ENCODE results near the gene ARMH3. TPM values are rescaled to one million over a fixed set of nuclear protein-coding genes. Genes with fewer than 3 reads are reported as not detected.

The ARMH3 gene, protein sequence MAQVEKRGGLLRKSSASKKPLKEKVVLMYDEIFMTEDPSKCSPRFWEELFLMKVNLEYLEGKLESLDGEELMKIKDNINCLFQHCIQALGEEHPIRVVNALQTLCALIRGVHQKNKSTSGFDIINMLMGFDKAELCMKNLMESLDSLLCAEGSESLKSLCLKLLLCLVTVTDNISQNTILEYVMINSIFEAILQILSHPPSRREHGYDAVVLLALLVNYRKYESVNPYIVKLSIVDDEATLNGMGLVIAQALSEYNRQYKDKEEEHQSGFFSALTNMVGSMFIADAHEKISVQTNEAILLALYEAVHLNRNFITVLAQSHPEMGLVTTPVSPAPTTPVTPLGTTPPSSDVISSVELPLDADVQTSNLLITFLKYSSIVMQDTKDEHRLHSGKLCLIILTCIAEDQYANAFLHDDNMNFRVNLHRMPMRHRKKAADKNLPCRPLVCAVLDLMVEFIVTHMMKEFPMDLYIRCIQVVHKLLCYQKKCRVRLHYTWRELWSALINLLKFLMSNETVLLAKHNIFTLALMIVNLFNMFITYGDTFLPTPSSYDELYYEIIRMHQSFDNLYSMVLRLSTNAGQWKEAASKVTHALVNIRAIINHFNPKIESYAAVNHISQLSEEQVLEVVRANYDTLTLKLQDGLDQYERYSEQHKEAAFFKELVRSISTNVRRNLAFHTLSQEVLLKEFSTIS
- total RNA-seq (ENCODE audit: low replicate concordance): 13.6 and 25.3 TPM in 2 replicates

DNA sequence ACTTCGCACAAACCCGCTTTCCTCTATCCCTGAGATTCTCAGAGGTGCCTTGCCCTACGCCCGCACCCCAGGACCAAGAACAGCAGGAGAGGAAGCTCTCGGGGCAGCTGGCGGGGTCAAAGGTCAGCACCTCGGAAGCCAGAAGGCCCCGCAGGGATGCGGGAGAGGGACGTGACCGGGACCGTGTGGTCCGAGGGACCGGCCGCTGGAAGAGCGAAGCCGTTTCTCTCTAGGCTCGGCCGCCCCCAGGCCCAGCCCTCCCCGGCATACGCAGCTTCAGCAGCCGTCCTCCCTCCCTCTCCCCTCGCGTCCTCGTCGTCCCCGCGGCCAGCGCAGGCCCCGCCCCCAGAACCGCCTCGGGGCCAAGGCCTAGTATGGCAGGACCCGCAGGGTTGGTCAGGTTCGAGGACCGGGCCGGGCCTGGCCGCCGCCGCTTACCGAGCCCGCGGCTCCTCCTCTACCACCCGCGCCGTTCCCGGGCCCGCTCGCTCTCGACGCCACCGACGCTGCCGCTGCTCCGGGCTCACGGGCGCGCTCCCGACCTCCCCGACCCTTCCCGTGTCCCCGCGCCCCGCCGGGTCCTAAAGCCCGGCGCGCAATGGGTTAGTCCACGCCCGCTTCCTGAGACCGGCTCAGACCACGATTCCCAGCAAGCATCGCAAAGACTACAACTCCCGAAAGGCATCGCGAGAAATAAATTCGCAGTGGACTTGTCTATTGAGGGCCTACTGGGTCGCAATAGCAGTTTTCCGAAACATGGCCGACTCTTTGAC is at the start of gene ARMH3:
Gene ARMH3, minus strand, starts transcription at position 527 of the 773 bp plus-strand sequence. CDS start 16,059 bp downstream, outside the sequence.
- TF ChIP-seq, protein P1, sequence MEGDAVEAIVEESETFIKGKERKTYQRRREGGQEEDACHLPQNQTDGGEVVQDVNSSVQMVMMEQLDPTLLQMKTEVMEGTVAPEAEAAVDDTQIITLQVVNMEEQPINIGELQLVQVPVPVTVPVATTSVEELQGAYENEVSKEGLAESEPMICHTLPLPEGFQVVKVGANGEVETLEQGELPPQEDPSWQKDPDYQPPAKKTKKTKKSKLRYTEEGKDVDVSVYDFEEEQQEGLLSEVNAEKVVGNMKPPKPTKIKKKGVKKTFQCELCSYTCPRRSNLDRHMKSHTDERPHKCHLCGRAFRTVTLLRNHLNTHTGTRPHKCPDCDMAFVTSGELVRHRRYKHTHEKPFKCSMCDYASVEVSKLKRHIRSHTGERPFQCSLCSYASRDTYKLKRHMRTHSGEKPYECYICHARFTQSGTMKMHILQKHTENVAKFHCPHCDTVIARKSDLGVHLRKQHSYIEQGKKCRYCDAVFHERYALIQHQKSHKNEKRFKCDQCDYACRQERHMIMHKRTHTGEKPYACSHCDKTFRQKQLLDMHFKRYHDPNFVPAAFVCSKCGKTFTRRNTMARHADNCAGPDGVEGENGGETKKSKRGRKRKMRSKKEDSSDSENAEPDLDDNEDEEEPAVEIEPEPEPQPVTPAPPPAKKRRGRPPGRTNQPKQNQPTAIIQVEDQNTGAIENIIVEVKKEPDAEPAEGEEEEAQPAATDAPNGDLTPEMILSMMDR (IDR thresholded peaks at IDR 0.05; ENCODE audit: insufficient read depth, low read length): no peak
- peak; percentile 98 for DNase-seq (ENCODE audit: low read depth)
- H3K4me3 ChIP-seq (ENCODE audit: low read depth, low read length): peak within 1 kb of the TSS; percentile 92

DNA sequence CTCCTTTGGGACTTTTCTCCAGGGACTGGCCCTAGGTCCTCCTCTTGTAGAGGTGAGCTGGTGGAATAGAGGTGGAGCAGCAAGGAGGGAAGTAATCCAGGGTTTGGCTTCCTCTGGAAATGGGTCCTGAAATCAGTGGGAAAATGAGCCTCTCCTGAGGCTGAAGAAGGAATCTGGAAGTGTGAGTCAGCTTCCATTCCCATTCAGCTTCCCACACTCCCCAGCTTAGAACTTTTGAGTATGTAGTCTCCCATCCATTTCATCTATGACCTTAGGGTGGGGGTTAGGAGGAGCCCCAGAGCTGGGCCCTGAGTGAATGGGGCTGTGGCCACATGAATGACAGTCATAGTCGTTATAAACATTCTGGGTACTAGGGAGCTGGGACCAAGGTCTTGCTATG is 46.4 kb upstream of the ARMH3 start:
- no peak for DNase-seq (ENCODE audit: low read depth)
- TF ChIP-seq, protein P1 (IDR thresholded peaks at IDR 0.05; ENCODE audit: insufficient read depth, low read length): no peak
- H3K4me3 ChIP-seq (ENCODE audit: low read depth, low read length): no peak overlapping the region

DNA sequence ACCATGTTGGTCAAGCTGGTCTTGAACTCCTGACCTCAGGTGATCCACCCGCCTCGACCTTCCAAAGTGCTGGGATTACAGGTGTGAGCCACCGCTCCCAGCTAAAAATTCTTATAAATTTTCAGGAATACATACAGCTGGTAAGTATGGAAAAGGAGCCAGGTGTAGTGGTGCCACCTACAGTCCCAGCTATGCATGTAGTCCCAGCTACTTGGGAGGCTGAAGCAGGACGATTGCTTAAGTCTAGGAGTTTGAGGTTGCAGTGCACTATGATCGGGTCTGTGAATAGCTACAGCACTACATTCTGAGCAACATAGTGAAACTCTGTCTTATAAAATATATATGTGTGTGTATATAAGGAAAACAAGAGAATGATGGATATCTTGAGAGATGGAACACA is 45.2 kb upstream of the ARMH3 start:
- DNase-seq (ENCODE audit: low read depth): no peak
- TF ChIP-seq, protein P1 (IDR thresholded peaks at IDR 0.05; ENCODE audit: insufficient read depth, low read length): no peak
- no peak overlapping the region for H3K4me3 ChIP-seq (ENCODE audit: low read depth, low read length)

DNA sequence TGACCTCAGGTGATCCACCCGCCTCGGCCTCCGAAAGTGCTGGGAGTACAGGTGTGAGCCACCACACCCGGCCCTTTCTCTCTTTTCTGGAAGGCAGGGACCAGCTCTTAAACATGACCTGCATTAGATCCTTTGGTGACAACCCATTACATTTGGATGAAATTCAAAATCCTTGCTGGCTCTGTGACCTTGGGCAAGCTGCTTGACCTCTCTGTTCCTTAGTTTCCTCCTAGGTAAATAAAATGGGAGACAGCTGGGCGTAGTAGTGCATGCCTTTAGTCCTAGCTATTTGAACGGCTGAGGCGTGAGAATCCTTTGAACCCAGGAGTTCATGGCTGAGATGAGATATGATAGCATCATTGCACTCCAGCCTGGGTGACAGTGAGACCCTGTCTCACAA is 40.5 kb upstream of the ARMH3 start:
- DNase-seq (ENCODE audit: low read depth): no peak
- TF ChIP-seq, protein P1 (IDR thresholded peaks at IDR 0.05; ENCODE audit: insufficient read depth, low read length): no peak

DNA sequence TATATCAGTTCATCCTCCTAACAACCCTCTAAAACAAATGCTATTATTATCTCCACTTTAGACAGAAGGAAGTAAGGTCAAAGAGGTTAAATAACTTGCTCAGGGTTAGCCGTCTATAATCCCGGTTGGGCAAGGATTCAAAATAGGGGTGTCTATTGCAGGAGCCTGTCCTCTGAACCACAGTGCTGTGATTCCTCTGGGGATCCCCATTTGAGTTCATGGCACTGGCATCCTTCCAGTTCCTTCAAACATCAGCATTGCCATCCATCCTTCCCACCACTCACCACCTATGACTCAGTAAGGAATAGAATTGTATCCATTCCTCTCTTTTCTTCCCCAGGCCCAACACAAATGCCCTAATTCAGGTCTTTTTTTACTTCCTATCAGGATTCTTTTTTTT is 34.8 kb upstream of the ARMH3 start:
- no peak for DNase-seq (ENCODE audit: low read depth)
- TF ChIP-seq, protein P1 (IDR thresholded peaks at IDR 0.05; ENCODE audit: insufficient read depth, low read length): no peak
- no peak overlapping the region for H3K4me3 ChIP-seq (ENCODE audit: low read depth, low read length)

More for the DNA sequence above, 40.5 kb upstream of the ARMH3 start:
- H3K4me3 ChIP-seq (ENCODE audit: low read depth, low read length): no peak overlapping the region

DNA sequence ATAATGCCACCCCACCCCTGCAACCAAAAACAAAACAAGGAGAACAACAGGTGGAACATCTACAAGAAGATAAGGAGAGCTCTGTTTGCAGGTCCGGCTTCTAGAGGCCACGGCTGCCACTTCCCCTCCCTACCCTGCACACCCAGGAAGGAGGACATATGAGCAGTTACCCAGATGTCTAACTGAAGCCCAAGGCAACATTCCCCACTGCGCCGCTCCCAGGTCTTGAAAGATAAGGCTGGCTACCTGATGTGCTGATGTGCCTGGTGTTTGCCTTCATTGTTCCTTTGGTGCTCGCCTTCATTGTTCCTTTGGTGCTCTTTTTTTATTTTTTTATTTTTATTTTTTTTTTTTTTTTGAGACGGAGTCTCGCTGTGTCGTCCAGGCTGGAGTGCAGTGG is 30.2 kb upstream of the ARMH3 start:
- DNase-seq (ENCODE audit: low read depth): no peak
- TF ChIP-seq, protein P1 (IDR thresholded peaks at IDR 0.05; ENCODE audit: insufficient read depth, low read length): no peak
- no peak overlapping the region for H3K4me3 ChIP-seq (ENCODE audit: low read depth, low read length)
